ENCODE data around the gene RGS7. TPM values are rescaled to one million over a fixed set of nuclear protein-coding genes. Genes with fewer than 3 reads are reported as not detected.

Gene RGS7
- total and polyA plus RNA-seq, 2 of the 4 experiments (the other 2 are of a cell fraction): 0.58 to 0.72 TPM

DNA sequence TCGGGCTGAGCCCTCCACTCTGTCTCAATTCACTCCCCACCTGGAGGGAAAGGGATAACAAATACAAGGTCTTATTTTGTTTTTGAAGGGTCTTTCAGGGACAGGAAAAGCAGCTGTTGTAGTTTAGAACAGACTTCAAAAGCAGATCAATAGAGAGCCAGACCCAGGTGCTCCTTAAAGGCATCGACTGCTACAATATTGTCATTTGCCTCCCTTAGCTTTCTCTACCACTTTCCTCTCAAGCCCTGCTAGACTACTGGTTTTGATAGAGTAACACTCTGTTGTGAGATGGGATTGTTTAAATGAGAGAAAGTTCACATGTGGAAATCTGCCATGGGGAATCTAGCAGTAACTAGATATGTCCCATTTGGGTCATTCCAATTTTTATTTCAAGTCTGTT is 24.0 kb downstream of the RGS7 start:
- no peaks in the 10 kb centered on the region for H3K36me3 ChIP-seq (ENCODE audit: control insufficient read depth, insufficient read depth, low read length)
- H2AFZ ChIP-seq (replicated peaks; ENCODE audit: low read length, poor library complexity): no peak overlapping the region
- H2BK20ac ChIP-seq (ENCODE audit: low read depth, low read length): no peak overlapping the region
- H3K56ac ChIP-seq (ENCODE audit: extremely low read depth, insufficient read depth, low read length): no peak overlapping the region
- no peak overlapping the region for H2AK5ac ChIP-seq (ENCODE audit: low read depth, low read length)
- no peaks in the 10 kb centered on the region for H3K9me3 ChIP-seq (ENCODE audit: control insufficient read depth, insufficient read depth, low read length)
- no peaks in the 10 kb centered on the region for H3K27me3 ChIP-seq (ENCODE audit: control insufficient read depth, insufficient read depth, low read length)
- H2BK120ac ChIP-seq (ENCODE audit: low read depth, low read length): no peak overlapping the region
- no peak overlapping the region for H3K9ac ChIP-seq (ENCODE audit: low read depth, low read length)
- no TSS peak for BruUV-seq (replicated peaks)
- H3K27ac ChIP-seq (ENCODE audit: insufficient read depth, low read length): no peak overlapping the region
- no CpG with 5 or more reads among the region's 2 CpGs for WGBS, 2 experiments (ENCODE audit: extremely low coverage in 2 of 2, insufficient read length in 1 of 2)
- H3K18ac ChIP-seq (ENCODE audit: low read depth, low read length): no peak overlapping the region
- TF ChIP-seq MAFK (IDR thresholded peaks at IDR 0.05; ENCODE audit: low read depth, low read length): no peak
- H4K20me1 ChIP-seq (ENCODE audit: insufficient read depth, low read length): no peaks in the 10 kb centered on the region
- no peak overlapping the region for H4K5ac ChIP-seq (ENCODE audit: low read depth, low read length)
- H4K91ac ChIP-seq (ENCODE audit: insufficient read depth, low read depth, low read length): no peak overlapping the region
- no peaks in the 10 kb centered on the region for H3K79me1 ChIP-seq (ENCODE audit: low read depth in 1 of 2, low read length in 2 of 2)
- no peak overlapping the region for H3K4ac ChIP-seq (ENCODE audit: low read depth, low read length)
- CTCF ChIA-PET: no interaction called here
- no peak overlapping the region for H3K4me2 ChIP-seq (ENCODE audit: low read depth, low read length)
- POLR2A ChIA-PET (ENCODE audit: unreplicated experiment): no interaction called here
- no peak overlapping the region for H2AK9ac ChIP-seq (replicated peaks; ENCODE audit: low read depth, low read length, poor library complexity)
- dilution Hi-C loops (cut with HindIII; ENCODE audit: low sequenced_read_pairs, unreplicated experiment): no loop called here
- H3K14ac ChIP-seq (replicated peaks; ENCODE audit: low read depth, low read length): no peak overlapping the region
- DNase-seq: no peak
- intact Hi-C loops (cut with micrococcal nuclease): no loop called here
- ATAC-seq (ENCODE audit: low read depth): no peak
- H3K9me1 ChIP-seq (ENCODE audit: insufficient read depth, low read length): peaks cover 3% of the 10 kb centered on the region; the same call in 1 of the 2 replicates
- H3K4me3 ChIP-seq (ENCODE audit: insufficient read depth, low read depth, low read length): no peak overlapping the region
- no peaks in the 10 kb centered on the region for H3K4me1 ChIP-seq (ENCODE audit: control insufficient read depth, insufficient read depth, low read length)
- H4K8ac ChIP-seq (ENCODE audit: low read depth in 2 of 2, low read length in 2 of 2): no peak overlapping the region
- H2BK15ac ChIP-seq (ENCODE audit: low read depth, low read length): no peak overlapping the region
- in situ Hi-C loops (cut with MboI; ENCODE audit: low sequenced_read_pairs): no loop called here
- no peak overlapping the region for H2BK5ac ChIP-seq (ENCODE audit: low read depth, low read length, poor library complexity, severe bottlenecking)
- H3K23ac ChIP-seq (ENCODE audit: low read depth, low read length): no peak overlapping the region

All from IMR-90 (cell line).